ENCODE results near the gene C1QTNF3.
"Not testable (repeated sequence)": the region's sequence is repeated elsewhere in the genome, so short reads cannot be mapped to it uniquely, and the experiment has no call there.

C1QTNF3 gene

GRCh38 chr5:34043099-34043876 is at the start of gene C1QTNF3:
Gene C1QTNF3 (minus strand): TSS chr5:34043213. CDS start chr5:34043125, 88 bp downstream.
- FAIRE-seq (no peak), DNase-seq (ENCODE audit: low spot score) (no peak)

GRCh38 chr5:34091039-34091438 is 48.0 kb upstream of the C1QTNF3 start:
- FAIRE-seq; DNase-seq (ENCODE audit: low spot score): not testable (repeated sequence)

GRCh38 chr5:34089802-34090201 is 46.8 kb upstream of the C1QTNF3 start:
- peak; percentile 83 for FAIRE-seq
- DNase-seq (ENCODE audit: low spot score): not testable (repeated sequence)

GRCh38 chr5:34087728-34088127 is 44.7 kb upstream of the C1QTNF3 start:
- DNase-seq (ENCODE audit: low spot score); FAIRE-seq: not testable (repeated sequence)

- FAIRE-seq: not testable (repeated sequence)
These were observed 40.9 kb upstream of the C1QTNF3 start for GRCh38 chr5:34083898-34084297.

GRCh38 chr5:34079505-34079904 is 36.5 kb upstream of the C1QTNF3 start:
- not testable (repeated sequence) for FAIRE-seq; DNase-seq (ENCODE audit: low spot score)

More at GRCh38 chr5:34083898-34084297, 40.9 kb upstream of the C1QTNF3 start:
- not testable (repeated sequence) for DNase-seq (ENCODE audit: low spot score)

- FAIRE-seq; DNase-seq (ENCODE audit: low spot score): not testable (repeated sequence)
These were observed 34.6 kb upstream of the C1QTNF3 start for GRCh38 chr5:34077636-34078035.

- FAIRE-seq: peak; percentile 59
- DNase-seq (ENCODE audit: low spot score): not testable (repeated sequence)
These were observed 33.8 kb upstream of the C1QTNF3 start for GRCh38 chr5:34076719-34077364.

GRCh38 chr5:34074472-34074871 is 31.5 kb upstream of the C1QTNF3 start:
- DNase-seq (ENCODE audit: low spot score); FAIRE-seq: not testable (repeated sequence)

GRCh38 chr5:34074071-34074470 is 31.1 kb upstream of the C1QTNF3 start:
- peak; percentile 58 for FAIRE-seq
- not testable (repeated sequence) for DNase-seq (ENCODE audit: low spot score)

GRCh38 chr5:34070626-34071025 is 27.6 kb upstream of the C1QTNF3 start:
- DNase-seq (ENCODE audit: low spot score); FAIRE-seq: not testable (repeated sequence)

GRCh38 chr5:34064656-34065055 is 21.6 kb upstream of the C1QTNF3 start:
- DNase-seq (ENCODE audit: low spot score) (no peak), FAIRE-seq (no peak)

- no peak for FAIRE-seq
These were observed 19.4 kb upstream of the C1QTNF3 start for GRCh38 chr5:34062419-34062818.

GRCh38 chr5:34061993-34062392 is 19.0 kb upstream of the C1QTNF3 start:
- DNase-seq (ENCODE audit: low spot score) (no peak), FAIRE-seq (no peak)

More at GRCh38 chr5:34062419-34062818, 19.4 kb upstream of the C1QTNF3 start:
- no peak for DNase-seq (ENCODE audit: low spot score)

- no peak for FAIRE-seq
- no peak for DNase-seq (ENCODE audit: low spot score)
These were observed 17.0 kb upstream of the C1QTNF3 start for GRCh38 chr5:34059977-34060376.

GRCh38 chr5:34058532-34058931 is 15.5 kb upstream of the C1QTNF3 start:
- DNase-seq (ENCODE audit: low spot score) (no peak), FAIRE-seq (no peak)

GRCh38 chr5:34057569-34057968 is 14.6 kb upstream of the C1QTNF3 start:
- FAIRE-seq (no peak), DNase-seq (ENCODE audit: low spot score) (no peak)

GRCh38 chr5:34057118-34057517 is 14.1 kb upstream of the C1QTNF3 start:
- FAIRE-seq: no peak
- DNase-seq (ENCODE audit: low spot score): no peak

GRCh38 chr5:34055667-34056066 is 12.7 kb upstream of the C1QTNF3 start:
- FAIRE-seq: no peak
- DNase-seq (ENCODE audit: low spot score): no peak

- no peak for DNase-seq (ENCODE audit: low spot score)
- FAIRE-seq: no peak
These were observed 11.4 kb upstream of the C1QTNF3 start for GRCh38 chr5:34054400-34054729.

- no peak for DNase-seq (ENCODE audit: low spot score)
- FAIRE-seq: no peak
These were observed 10.8 kb upstream of the C1QTNF3 start for GRCh38 chr5:34053571-34054399.

- DNase-seq (ENCODE audit: low spot score) (peak; percentile 53), FAIRE-seq (no peak)
These were observed 10.1 kb upstream of the C1QTNF3 start for GRCh38 chr5:34053133-34053532.

Data from urothelium cell line (cell line).